GM12874 (cell line): ENCODE measurements around the gene IWS1.

ENCODE experiments used
- TF ChIP-seq, protein P1 (sequence below): IDR thresholded peaks from 2 replicates; pipeline ENCODE4 v1.5.1; 2011; ENCODE audit warnings: low read depth, mild to moderate bottlenecking, control low read depth, low read length, moderate library complexity; ENCODE audit not compliant: insufficient read depth

IWS1 gene

DNA sequence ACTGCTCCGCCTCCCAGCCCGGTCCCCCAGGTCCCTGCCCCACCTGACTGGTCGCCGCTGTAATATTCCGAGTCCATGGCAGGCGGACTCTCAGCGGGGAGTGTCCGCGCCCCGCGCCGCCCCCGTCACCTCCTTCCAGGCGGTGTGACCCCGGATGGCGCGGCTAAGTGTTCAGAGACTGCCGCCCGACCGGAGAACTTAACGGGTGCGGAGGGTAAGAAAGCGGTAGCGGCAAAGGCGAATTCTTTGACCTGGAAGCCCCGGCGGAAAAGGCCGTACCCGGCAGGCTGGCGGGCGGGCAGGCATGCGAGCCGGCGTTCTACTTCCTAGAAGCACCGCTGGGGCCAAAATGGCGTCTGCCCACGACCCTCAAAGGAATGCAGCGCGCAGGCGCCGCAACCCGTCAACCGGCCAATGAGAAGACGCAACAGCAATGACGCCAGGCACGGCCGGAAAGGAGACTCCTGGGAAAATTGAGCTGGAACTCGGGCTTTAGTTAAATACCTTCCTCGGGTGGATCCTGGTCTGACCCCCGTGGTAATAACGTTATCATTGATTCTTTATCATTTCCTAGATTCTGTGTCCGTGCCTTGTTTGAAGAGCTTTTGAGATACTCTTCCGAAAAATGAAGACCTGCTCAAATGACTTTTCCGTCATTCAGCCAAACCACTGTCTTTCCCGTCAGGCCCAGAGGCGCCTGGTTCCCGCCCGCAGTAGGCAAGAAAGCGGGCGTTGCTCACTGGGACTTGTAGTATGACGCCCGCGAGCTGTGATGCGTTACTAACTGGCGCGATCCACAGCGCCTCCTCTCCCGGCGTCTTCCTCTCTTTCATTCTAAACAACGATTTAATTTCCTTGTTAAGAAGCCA, at the start of gene IWS1:
TSS of gene IWS1 (minus strand) at position 358 of the 869 bp plus-strand sequence. CDS start at position 77, 281 bp downstream.
- TF ChIP-seq, protein P1, sequence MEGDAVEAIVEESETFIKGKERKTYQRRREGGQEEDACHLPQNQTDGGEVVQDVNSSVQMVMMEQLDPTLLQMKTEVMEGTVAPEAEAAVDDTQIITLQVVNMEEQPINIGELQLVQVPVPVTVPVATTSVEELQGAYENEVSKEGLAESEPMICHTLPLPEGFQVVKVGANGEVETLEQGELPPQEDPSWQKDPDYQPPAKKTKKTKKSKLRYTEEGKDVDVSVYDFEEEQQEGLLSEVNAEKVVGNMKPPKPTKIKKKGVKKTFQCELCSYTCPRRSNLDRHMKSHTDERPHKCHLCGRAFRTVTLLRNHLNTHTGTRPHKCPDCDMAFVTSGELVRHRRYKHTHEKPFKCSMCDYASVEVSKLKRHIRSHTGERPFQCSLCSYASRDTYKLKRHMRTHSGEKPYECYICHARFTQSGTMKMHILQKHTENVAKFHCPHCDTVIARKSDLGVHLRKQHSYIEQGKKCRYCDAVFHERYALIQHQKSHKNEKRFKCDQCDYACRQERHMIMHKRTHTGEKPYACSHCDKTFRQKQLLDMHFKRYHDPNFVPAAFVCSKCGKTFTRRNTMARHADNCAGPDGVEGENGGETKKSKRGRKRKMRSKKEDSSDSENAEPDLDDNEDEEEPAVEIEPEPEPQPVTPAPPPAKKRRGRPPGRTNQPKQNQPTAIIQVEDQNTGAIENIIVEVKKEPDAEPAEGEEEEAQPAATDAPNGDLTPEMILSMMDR = no peak

DNA sequence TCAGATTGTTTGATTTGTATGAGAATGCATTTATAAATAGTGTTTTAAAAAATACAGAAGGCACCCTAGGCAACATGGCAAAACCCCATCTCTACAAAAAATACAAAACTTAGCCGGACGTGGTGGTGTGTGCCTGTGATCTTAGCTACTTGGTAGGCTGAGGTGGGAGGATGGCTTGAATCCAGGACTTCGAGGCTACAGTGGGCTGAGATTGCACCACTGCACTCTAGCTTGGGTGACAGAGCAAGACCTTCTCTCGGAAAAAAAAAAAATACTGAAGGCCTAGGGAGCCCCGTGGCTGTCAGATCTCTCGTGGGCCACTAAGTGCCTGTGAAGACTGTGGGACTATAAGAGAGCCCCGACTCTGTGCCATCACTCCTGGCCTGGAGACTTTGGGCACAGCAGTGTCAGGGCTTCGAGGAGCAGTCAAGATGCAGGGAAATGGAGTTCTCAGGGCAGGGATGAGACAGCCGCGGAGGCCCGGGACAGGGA, 49.7 kb upstream of the IWS1 start:
- TF ChIP-seq, protein P1 = no peak

DNA sequence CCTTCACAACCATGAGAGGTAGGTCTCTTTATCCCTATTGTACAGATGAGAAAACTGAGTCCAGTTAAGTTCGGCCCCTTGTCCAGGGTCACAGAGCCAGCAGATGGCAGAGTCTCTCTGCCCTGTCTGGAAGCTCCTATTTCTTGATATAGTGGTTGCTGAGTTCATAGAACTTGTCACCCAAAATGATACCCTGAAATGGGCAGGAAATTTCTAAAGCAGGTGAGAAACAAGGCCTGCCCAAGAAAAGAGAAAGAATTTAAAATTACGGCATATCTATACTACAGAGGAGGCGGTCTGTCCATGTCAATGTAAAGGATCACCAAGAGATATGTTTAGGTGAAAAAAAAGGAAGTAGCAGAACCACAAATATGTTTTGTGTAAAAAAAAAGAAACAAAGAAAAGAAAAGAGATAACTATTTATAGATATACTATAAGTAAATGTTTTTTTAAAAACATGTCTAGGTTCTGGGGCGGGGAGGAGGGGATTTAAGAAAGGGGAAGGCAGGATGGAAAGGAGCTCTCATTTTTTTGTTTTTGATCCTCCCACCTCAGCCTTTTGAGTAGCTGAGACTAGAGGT, 49.0 kb upstream of the IWS1 start:
- TF ChIP-seq, protein P1 = no peak

DNA sequence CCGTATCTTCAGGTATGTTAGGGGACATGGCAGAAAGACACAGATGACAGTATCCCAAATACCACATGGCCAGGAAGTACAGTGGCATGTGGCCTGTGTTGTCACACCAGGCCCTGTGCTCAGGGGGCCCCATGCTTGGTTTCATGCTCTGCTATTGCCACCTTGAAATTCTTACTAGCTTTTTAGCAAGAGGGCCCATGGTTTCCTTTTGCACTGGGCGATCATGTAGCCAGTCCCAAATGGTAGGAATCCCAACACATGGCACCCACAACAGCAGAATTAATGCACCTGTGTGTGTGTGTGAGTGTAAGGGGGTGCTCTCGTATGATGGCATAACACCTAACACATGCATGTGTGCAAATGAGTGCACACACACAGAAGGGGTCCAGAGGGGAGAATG, 48.4 kb upstream of the IWS1 start:
- TF ChIP-seq, protein P1 = no peak

DNA sequence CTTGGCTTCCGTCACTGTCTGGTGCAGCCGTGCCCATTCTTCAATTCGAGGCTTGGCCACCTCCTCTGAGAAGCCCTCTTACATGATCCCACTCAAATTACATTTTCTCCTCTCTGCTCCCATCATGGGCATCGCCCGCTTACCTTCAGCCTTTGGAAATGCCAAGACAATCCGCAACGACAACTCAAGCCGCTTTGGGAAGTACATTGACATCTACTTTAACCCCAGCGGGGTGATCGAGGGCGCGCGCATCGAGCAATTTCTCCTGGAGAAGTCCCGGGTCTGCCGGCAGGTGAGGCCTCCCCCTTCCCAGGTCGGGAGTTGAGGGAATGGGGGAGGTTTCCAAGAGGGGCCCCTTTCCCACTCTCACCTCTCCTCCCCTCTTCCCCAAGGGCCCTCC, 47.5 kb upstream of the IWS1 start:
- TF ChIP-seq, protein P1 = no peak

DNA sequence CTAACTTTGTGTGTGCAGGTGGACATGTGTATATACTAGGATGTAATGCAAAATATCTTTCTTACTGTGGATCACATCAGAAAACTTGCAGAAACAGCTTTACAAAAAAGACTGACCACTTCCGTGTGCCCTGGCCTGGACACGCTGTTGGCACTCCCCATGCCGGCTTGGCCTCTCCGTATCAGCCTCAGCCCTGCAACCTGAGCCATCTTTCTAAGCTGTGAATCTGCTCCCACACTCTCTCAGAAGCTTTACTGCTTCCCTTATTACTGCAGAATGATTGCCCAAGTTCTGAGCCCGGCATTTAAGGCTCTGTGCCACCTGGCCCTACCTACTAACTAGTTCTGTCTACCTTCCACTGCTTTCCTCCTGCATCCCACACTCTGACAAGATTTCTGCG, 47.0 kb upstream of the IWS1 start:
- TF ChIP-seq, protein P1 = no peak

DNA sequence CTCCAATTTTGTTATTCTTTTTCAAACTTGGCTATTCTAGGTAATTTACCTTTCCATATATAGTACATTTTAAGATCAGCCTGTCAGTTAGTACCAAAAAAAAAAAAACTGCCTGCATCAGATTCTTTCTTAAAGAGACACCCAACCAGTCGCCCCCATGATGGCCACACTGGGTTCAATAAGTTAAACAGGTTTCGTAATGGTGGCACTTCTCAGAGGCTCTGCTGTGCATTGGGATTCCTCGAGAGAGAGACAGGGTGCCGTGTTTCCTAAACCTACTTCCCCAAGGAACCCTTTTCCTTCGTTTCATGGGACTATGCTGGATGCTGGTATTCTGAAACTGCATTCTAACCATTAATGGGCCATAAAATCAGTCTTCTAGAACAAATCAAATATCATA, 46.6 kb upstream of the IWS1 start:
- TF ChIP-seq, protein P1 = no peak
